ENCODE data around the gene TMEM232.

The TMEM232 gene

GRCh38 chr5:110616009-110616408 is 110.5 kb downstream of the TMEM232 start:
- Histone ChIP-seq H3K9me3 (ENCODE audit: control insufficient read depth, insufficient read depth, low read depth, low read length) (peaks cover 8% of the 10 kb centered on the region; the same call in 1 of the 2 replicates), H3K4me3 (ENCODE audit: low read depth, low read length) (no peak overlapping the region), H3K4me1 (ENCODE audit: control insufficient read depth, insufficient read depth, low read length) (no peaks in the 10 kb centered on the region), H3K27me3 (ENCODE audit: control insufficient read depth, insufficient read depth, low read length) (no peaks in the 10 kb centered on the region), H3K9ac (ENCODE audit: low read length) (no peak overlapping the region), H3K36me3 (ENCODE audit: control insufficient read depth, insufficient read depth, low read length) (no peaks in the 10 kb centered on the region), H3K27ac (ENCODE audit: low read depth, low read length) (no peak overlapping the region)

GRCh38 chr5:110612794-110613247 is 113.7 kb downstream of the TMEM232 start:
- no peaks in the 10 kb centered on the region for H3K4me1 ChIP-seq (ENCODE audit: control insufficient read depth, insufficient read depth, low read length)
- no peaks in the 10 kb centered on the region for H3K36me3 ChIP-seq (ENCODE audit: control insufficient read depth, insufficient read depth, low read length)
- no peak overlapping the region for H3K4me3 ChIP-seq (ENCODE audit: low read depth, low read length)
- no peak overlapping the region for H3K9ac ChIP-seq (ENCODE audit: low read length)
- no peak overlapping the region for H3K27ac ChIP-seq (ENCODE audit: low read depth, low read length)
- H3K9me3 ChIP-seq (ENCODE audit: control insufficient read depth, insufficient read depth, low read depth, low read length), result peaks cover 8% of the 10 kb centered on the region; the same call in 1 of the 2 replicates
- no peaks in the 10 kb centered on the region for H3K27me3 ChIP-seq (ENCODE audit: control insufficient read depth, insufficient read depth, low read length)

GRCh38 chr5:110611817-110612216 is 114.7 kb downstream of the TMEM232 start:
- H3K36me3 ChIP-seq (ENCODE audit: control insufficient read depth, insufficient read depth, low read length), result no peaks in the 10 kb centered on the region
- no peaks in the 10 kb centered on the region for H3K4me1 ChIP-seq (ENCODE audit: control insufficient read depth, insufficient read depth, low read length)
- H3K27me3 ChIP-seq (ENCODE audit: control insufficient read depth, insufficient read depth, low read length), result no peaks in the 10 kb centered on the region
- no peak overlapping the region for H3K4me3 ChIP-seq (ENCODE audit: low read depth, low read length)
- no peak overlapping the region for H3K27ac ChIP-seq (ENCODE audit: low read depth, low read length)
- no peak overlapping the region for H3K9ac ChIP-seq (ENCODE audit: low read length)
- H3K9me3 ChIP-seq (ENCODE audit: control insufficient read depth, insufficient read depth, low read depth, low read length), result peaks cover 8% of the 10 kb centered on the region; the same call in 1 of the 2 replicates

GRCh38 chr5:110594866-110595265 is 131.6 kb downstream of the TMEM232 start:
- no peak overlapping the region for H3K27ac ChIP-seq (ENCODE audit: low read depth, low read length)
- no peaks in the 10 kb centered on the region for H3K36me3 ChIP-seq (ENCODE audit: control insufficient read depth, insufficient read depth, low read length)
- H3K4me1 ChIP-seq (ENCODE audit: control insufficient read depth, insufficient read depth, low read length), result no peaks in the 10 kb centered on the region
- no peak overlapping the region for H3K4me3 ChIP-seq (ENCODE audit: low read depth, low read length)
- no peak overlapping the region for H3K9ac ChIP-seq (ENCODE audit: low read length)
- H3K27me3 ChIP-seq (ENCODE audit: control insufficient read depth, insufficient read depth, low read length), result no peaks in the 10 kb centered on the region
- H3K9me3 ChIP-seq (ENCODE audit: control insufficient read depth, insufficient read depth, low read depth, low read length), result 0 out of 2 replicates have a peak, but pooled peaks cover 4% of the 10 kb centered on the region

DNA sequence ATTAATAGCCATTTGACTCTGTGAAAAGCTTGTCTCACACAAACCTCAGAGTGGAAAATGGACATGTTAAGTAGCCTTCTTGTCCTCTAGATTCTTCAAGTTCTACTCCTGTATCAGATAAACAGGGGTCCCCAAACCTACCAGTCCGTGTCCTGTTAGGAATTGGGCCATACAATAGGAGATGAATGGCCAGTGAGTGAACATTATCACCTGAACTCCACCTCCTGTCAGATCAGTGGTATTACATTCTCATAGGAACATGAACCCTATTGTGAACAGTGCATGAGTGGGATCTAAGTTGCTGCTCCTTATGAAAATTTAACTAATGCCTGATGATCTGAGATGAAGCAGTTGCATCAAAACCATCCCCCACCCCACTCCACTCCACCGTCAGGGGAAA is 136.3 kb downstream of the TMEM232 start:
- no peak overlapping the region for H3K4me3 ChIP-seq (ENCODE audit: low read depth, low read length)
- H3K9me3 ChIP-seq (ENCODE audit: control insufficient read depth, insufficient read depth, low read depth, low read length), result 0 out of 2 replicates have a peak, but pooled peaks cover 4% of the 10 kb centered on the region
- no peaks in the 10 kb centered on the region for H3K27me3 ChIP-seq (ENCODE audit: control insufficient read depth, insufficient read depth, low read length)
- H3K4me1 ChIP-seq (ENCODE audit: control insufficient read depth, insufficient read depth, low read length), result no peaks in the 10 kb centered on the region
- no peak overlapping the region for H3K27ac ChIP-seq (ENCODE audit: low read depth, low read length)
- no peaks in the 10 kb centered on the region for H3K36me3 ChIP-seq (ENCODE audit: control insufficient read depth, insufficient read depth, low read length)
- H3K9ac ChIP-seq (ENCODE audit: low read length), result no peak overlapping the region

- H3K4me3 ChIP-seq (ENCODE audit: low read depth, low read length), result no peak overlapping the region
- H3K9me3 ChIP-seq (ENCODE audit: control insufficient read depth, insufficient read depth, low read depth, low read length), result no peaks in the 10 kb centered on the region
- H3K27me3 ChIP-seq (ENCODE audit: control insufficient read depth, insufficient read depth, low read length), result no peaks in the 10 kb centered on the region
- H3K9ac ChIP-seq (ENCODE audit: low read length), result no peak overlapping the region
- no peak overlapping the region for H3K27ac ChIP-seq (ENCODE audit: low read depth, low read length)
- H3K4me1 ChIP-seq (ENCODE audit: control insufficient read depth, insufficient read depth, low read length), result no peaks in the 10 kb centered on the region
- no peaks in the 10 kb centered on the region for H3K36me3 ChIP-seq (ENCODE audit: control insufficient read depth, insufficient read depth, low read length)
These were observed 138.0 kb downstream of the TMEM232 start for GRCh38 chr5:110588286-110588980.

GRCh38 chr5:110580625-110581024 is 145.8 kb downstream of the TMEM232 start:
- H3K9ac ChIP-seq (ENCODE audit: low read length), result no peak overlapping the region
- H3K27ac ChIP-seq (ENCODE audit: low read depth, low read length), result no peak overlapping the region
- no peak overlapping the region for H3K4me3 ChIP-seq (ENCODE audit: low read depth, low read length)
- peaks cover 4% of the 10 kb centered on the region; the same call in 1 of the 2 replicates for H3K9me3 ChIP-seq (ENCODE audit: control insufficient read depth, insufficient read depth, low read depth, low read length)
- H3K4me1 ChIP-seq (ENCODE audit: control insufficient read depth, insufficient read depth, low read length), result peaks cover 5% of the 10 kb centered on the region
- no peaks in the 10 kb centered on the region for H3K36me3 ChIP-seq (ENCODE audit: control insufficient read depth, insufficient read depth, low read length)
- no peaks in the 10 kb centered on the region for H3K27me3 ChIP-seq (ENCODE audit: control insufficient read depth, insufficient read depth, low read length)

GRCh38 chr5:110572729-110573128 is 153.7 kb downstream of the TMEM232 start:
- H3K9me3 ChIP-seq (ENCODE audit: control insufficient read depth, insufficient read depth, low read depth, low read length), result peaks cover 3% of the 10 kb centered on the region; the same call in 1 of the 2 replicates
- no peak overlapping the region for H3K9ac ChIP-seq (ENCODE audit: low read length)
- H3K36me3 ChIP-seq (ENCODE audit: control insufficient read depth, insufficient read depth, low read length), result no peaks in the 10 kb centered on the region
- H3K4me3 ChIP-seq (ENCODE audit: low read depth, low read length), result no peak overlapping the region
- H3K27ac ChIP-seq (ENCODE audit: low read depth, low read length), result no peak overlapping the region
- H3K4me1 ChIP-seq (ENCODE audit: control insufficient read depth, insufficient read depth, low read length), result peaks cover 5% of the 10 kb centered on the region
- H3K27me3 ChIP-seq (ENCODE audit: control insufficient read depth, insufficient read depth, low read length), result no peaks in the 10 kb centered on the region

GRCh38 chr5:110562191-110562590 is 164.3 kb downstream of the TMEM232 start:
- H3K4me3 ChIP-seq (ENCODE audit: low read depth, low read length), result no peak overlapping the region
- H3K36me3 ChIP-seq (ENCODE audit: control insufficient read depth, insufficient read depth, low read length), result no peaks in the 10 kb centered on the region; the same call in 1 of the 2 replicates
- no peak overlapping the region for H3K27ac ChIP-seq (ENCODE audit: low read depth, low read length)
- H3K9me3 ChIP-seq (ENCODE audit: control insufficient read depth, insufficient read depth, low read depth, low read length), result no peaks in the 10 kb centered on the region
- H3K9ac ChIP-seq (ENCODE audit: low read length), result no peak overlapping the region
- no peaks in the 10 kb centered on the region for H3K27me3 ChIP-seq (ENCODE audit: control insufficient read depth, insufficient read depth, low read length)
- no peaks in the 10 kb centered on the region for H3K4me1 ChIP-seq (ENCODE audit: control insufficient read depth, insufficient read depth, low read length)

DNA sequence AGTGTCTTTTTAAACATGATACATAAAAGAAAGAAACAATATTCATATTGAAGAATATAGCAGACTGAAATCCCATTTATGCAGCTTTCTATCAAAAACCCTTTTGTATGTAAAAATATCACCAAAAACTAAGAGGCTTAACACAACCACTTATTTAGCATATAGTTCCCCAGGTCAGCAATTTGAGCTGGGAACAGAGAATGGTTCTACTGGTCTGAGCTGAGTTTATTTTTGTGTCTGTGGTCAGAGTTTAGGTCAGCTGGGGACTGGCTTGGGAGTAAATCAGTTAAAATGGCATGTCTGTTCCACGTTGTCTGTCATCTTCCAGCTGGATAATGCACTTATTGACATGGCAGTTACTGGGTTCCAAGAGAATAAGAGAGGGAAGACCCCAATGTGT is 165.0 kb downstream of the TMEM232 start:
- Histone ChIP-seq H3K9me3 (ENCODE audit: control insufficient read depth, insufficient read depth, low read depth, low read length) (no peaks in the 10 kb centered on the region), H3K4me1 (ENCODE audit: control insufficient read depth, insufficient read depth, low read length) (no peaks in the 10 kb centered on the region), H3K27me3 (ENCODE audit: control insufficient read depth, insufficient read depth, low read length) (no peaks in the 10 kb centered on the region), H3K36me3 (ENCODE audit: control insufficient read depth, insufficient read depth, low read length) (no peaks in the 10 kb centered on the region; the same call in 1 of the 2 replicates), H3K27ac (ENCODE audit: low read depth, low read length) (no peak overlapping the region), H3K9ac (ENCODE audit: low read length) (no peak overlapping the region), H3K4me3 (ENCODE audit: low read depth, low read length) (no peak overlapping the region)

DNA sequence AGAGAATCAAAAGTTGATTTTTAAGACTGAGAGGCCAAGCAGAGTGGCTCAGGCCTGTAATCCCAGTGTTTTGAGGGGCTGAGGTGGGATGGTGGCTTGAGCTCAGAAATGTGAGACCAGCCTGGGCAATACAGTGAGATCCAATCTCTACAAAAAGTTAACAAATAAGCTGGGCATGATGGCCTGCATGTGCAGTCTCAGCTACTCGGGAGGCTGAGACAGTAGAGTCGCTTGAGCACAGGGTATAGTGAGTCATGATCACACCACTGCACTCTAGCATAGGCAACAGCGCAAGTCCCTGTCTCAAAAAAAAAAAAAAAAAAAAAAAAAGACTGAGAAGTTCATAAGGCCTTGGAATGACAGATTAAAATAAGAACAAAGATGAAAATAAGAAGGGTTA is 177.2 kb downstream of the TMEM232 start:
- no peak overlapping the region for H3K27ac ChIP-seq (ENCODE audit: low read depth, low read length)
- H3K9ac ChIP-seq (ENCODE audit: low read length), result no peak overlapping the region
- H3K9me3 ChIP-seq (ENCODE audit: control insufficient read depth, insufficient read depth, low read depth, low read length), result peaks cover 5% of the 10 kb centered on the region; the same call in 1 of the 2 replicates
- H3K4me3 ChIP-seq (ENCODE audit: low read depth, low read length), result no peak overlapping the region
- H3K36me3 ChIP-seq (ENCODE audit: control insufficient read depth, insufficient read depth, low read length), result no peaks in the 10 kb centered on the region
- H3K4me1 ChIP-seq (ENCODE audit: control insufficient read depth, insufficient read depth, low read length), result no peaks in the 10 kb centered on the region
- no peaks in the 10 kb centered on the region for H3K27me3 ChIP-seq (ENCODE audit: control insufficient read depth, insufficient read depth, low read length)
